NT2/D1 (cell line): ENCODE data around the gene NEDD9.

Experiments
- SUZ12 ChIP-seq: IDR thresholded peaks from 2 replicates; pipeline ENCODE4 v1.6.1; 2011; ENCODE audit not compliant: insufficient read length, insufficient read depth; ENCODE audit errors: extremely low read depth
- ZNF274 ChIP-seq: IDR thresholded peaks from 2 replicates; pipeline ENCODE4 v1.6.1; 2011; ENCODE audit warnings: mild to moderate bottlenecking, low read depth, low read length

DNA sequence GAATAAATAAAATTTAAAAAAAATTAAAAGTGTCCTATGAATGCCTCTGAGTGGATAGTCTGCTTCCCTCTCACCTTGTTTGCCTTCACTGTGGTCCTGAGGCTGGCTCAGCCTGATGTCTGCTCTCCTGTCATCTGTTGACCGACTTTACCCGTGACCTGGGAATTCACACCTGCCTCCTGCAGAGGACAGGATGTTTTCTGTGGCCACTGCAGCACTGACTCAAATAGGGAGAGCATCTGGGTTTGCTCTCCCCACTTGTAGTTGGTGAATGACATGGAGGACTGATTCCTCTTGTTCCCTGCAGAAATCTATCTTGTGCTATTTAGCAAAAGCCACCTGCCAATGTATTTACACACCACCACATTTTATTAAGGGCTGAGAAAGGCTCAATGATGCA is 68.5 kb downstream of the NEDD9 start:
- TF ChIP-seq SUZ12 (no peak), ZNF274 (no peak)
